COLO668 (cell line): ENCODE measurements around the gene VSNL1.

Source experiments
- DNase-seq: peaks from one replicate; lab custom pipeline; 2025; ENCODE audit not compliant: unreplicated experiment; lab: John Stamatoyannopoulos, UW

Gene VSNL1

DNA sequence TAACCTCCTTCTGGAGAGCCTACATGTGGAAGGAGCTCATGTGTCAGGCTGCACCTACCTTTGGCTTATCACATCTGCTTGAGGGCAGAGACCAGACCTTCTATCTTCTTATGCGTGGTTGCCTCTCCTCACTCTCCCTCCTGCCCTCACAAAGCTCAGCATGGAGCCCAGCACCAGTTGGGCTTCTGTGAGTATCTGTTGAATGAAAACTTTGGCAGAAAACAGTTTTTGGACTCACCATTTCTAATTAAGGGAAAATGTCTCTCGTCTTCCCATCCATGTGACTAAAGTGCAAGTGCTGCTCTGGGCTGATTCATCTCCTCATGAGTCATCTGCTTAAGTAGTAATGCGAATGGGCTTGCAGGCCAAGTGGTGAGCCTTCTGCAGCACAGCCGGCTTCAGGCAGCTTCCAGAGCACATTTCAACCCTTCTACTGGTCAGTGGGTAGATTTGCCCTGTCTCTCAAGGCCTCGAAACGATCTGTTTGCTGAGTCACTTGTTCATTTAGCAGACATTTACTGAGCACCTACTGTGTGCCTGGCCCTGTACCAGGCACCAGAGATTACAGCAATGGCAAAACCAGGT is 102.6 kb downstream of the VSNL1 start:
- DNase-seq: no peak

DNA sequence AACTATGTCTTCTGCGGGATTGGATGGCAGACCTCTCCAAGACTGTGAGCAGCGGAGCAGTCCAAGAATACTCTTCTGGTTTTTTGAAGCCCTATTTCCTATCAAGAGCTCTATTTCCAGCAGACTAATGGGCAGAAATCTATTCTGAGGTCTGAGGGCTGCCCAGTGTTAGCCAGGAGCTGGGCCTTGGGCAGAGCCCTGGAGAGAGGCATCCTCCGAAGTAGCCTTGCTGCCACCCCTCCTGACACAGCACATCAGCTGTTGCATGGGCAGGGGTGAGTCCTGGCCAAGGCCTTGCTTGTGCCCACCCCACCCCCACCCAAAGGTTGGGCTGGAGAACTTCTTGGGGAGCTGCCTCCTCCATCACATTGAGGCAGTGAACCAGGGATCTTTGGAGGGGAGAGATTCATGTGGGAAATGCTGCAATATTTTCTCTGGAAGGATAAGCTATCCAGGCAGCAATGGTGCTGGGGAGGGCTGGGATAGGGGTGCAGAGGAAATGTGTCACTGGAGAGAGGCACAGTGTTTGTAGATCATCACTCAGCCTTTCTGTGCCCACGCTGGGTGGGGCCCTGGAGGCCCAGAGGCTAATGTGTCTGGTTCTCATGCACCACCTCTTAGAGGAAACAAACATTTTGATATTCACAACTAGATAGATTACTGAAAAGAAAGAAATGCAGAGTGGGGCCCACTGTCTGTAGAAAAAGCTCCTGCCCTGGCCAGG is 104.7 kb downstream of the VSNL1 start:
- no peak for DNase-seq

DNA sequence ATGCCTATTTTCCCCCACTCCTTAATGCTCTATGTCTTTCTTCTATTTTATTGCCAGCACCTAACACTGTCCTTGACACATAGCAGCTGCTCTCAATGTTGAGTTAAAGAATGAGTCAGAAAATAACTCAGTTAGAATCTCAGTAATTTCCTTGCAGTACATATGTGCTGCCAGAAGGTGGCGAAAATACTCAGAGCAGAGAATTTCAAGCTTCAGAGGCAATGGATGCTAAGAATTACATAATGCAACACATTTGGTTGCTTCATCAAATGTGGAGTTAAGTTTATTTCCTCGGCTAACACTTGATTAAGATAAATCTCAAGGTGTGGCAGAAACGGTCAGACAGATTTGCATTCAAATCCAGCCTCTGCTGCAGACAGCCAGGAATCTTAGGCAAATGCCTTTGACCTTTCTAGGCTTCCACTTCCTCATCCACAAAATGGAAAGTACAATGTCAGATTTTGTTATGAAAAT is 105.6 kb downstream of the VSNL1 start:
- DNase-seq: peak; percentile 24

DNA sequence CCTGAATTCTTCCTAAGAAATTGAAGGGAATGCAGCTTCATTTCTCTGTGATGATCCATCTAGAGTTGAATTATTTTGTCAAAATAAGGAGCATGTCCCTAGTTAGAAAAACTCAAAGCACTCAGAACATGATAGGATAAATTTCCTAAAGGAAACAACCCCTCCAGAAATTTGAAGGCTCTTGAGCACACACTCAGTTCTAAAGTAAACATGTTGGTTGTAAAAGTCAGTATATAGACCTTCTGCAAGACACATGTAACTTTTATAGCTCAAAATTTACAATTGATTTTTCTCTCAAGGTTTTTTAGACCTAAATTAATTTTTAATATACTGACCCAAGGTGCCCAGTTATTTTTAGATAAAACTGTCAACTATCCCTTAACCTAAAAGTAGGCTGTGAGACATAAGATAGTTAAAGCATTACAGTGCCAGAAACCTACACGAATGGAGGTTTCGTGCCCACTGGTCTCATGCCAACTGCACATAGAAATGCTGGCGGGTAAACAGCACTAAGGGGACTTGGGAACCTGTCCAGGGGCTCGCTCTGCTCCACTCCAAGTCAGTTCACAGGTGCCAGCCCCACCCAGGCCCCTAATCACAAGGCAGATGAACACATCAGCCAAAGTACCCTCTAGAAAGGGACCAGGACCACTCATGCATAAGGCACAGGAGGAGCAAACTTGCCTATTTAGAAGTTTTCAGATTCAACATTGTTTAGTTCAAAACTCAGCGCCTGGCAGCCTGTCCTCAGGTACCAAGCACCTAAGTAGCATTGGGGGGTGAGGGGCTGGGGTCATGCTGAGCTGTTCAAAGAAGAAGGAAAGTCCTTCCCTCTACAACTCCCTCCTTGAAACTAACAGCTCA is 106.6 kb downstream of the VSNL1 start:
- no peak for DNase-seq

DNA sequence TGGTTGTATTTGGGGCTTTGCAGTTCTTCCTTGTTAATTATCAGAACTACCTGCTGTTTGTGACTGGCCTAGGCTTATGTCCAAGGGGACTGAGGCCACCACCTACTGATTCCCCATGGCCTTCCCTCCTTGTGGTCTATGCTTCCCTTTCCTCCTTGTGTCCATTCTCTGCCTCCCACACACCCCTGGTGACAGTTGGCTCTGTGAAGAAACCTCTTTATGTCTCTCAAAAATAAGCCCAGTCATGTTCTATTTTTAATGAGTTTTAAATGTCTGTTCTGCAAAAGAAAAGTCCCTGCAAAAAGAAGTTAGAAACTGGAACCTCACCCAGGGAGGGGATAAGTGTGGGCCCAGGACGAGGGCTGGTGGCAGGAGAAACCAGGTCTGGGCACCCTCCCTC is 108.1 kb downstream of the VSNL1 start:
- no peak for DNase-seq

DNA sequence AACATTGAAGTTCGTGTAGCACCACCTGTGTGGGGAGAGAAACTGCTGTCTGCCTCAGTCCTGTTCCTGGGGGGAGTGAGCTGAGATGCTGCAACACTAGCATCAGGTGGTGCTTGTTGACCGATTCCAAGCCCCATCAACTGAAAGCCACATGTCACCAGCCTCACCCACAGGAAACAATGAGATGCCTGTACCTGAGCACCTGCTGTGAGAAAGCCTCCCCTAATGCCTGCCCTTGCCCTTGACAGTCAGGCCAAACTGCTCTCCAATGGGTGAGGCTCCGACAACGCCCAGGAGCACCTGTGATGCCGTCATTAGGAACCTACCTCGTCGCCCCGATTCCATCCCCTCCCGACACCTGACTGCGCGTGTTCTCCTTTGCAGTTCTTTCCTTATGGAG is 108.5 kb downstream of the VSNL1 start:
- no peak for DNase-seq

DNA sequence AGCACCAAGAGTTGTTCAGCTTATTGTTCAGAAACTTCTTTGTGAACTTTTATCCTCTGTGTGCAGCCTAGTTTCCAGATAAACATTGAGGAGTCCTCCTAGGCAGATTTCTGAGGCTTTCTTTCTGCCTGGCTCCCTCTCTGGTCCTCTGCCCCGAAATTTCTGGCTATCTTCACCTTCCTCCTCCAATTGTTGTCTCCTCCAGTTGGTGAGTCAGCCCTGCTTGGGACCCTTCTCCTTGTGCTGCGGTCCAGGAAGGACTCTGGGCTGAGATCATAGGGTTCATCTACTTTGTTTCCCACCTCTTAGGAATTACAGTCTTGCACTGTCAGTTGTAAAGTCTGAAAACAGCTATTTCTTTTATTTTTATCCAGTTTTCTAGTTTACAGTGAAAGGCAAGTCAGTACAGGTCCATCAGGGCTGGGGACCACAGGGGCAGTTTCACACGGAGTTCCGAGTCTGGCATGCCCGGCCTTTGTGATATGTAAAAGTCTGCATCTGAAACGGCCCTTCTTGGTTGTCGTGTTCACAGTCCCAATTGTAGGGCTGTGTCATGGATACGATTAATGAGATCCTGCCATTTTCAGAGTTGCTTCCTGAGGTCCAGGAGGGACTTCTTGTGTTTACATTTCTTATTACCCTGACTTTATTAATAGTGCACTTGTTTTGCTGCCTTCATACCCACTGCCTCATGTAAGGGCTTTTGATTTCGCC is 112.3 kb downstream of the VSNL1 start:
- no peak for DNase-seq

DNA sequence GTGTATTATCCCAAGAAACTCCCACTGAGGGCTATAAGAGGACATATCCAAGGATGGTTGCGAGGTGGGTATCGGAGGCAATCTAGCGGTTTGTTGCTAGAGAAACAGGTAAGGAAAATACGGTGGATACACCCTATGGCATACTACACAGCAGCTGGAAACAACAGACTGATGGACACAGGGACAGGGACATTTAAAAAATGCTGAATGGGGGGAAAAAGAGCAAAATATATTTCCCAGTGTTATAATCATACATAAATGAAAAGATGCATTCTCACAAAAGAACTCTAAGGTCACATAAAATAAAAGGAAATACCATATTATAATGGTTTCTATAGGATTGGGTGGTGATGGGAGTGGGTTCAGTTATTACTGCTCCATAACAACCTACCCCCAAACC is 117.3 kb downstream of the VSNL1 start:
- DNase-seq: no peak

DNA sequence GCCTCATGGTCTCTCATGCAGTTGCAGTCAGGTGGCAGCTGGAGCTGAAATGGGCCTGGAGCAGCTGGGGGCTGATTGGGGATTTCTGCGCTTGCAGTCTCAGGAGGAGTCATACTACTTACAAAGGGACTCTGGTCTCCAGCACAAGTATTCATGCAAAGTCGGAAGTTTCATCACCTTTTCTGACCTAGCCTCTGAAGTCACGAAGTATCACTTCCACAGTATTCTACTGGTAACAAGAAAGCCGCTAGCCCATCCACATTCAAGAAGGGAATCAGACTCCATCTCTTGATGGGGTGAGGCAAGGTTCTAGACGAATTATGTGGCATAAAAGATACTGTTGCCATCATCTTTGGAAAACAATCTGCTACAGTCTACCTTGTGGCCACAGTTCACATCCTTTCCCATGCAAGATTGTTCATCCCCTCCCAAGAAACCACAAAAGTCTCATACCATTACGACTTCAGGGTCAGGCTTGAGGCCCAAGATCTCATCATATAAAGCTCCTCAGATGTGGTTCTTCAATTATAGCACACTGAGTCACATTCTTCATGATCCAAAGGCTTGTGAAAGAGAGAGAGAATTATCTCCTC is 117.9 kb downstream of the VSNL1 start:
- DNase-seq: no peak

DNA sequence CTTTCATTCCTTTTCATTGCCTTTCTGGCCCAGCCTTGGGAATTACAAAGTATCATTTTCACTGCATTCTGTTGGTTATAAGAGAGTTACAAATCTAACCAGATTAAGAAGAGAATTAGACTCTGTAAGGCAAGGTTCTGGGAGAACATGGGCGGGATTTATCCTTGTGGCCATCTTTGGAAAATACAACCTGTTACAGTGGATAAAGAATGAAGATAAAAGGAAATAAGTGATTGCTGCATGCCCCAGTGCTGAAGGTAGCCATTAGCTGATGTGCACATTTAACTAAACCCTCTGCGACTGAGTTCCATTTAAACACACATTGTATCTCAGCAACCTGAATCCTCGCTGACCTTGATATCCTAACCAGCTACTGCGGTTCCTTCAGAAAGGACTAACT is 119.7 kb downstream of the VSNL1 start:
- DNase-seq: no peak

DNA sequence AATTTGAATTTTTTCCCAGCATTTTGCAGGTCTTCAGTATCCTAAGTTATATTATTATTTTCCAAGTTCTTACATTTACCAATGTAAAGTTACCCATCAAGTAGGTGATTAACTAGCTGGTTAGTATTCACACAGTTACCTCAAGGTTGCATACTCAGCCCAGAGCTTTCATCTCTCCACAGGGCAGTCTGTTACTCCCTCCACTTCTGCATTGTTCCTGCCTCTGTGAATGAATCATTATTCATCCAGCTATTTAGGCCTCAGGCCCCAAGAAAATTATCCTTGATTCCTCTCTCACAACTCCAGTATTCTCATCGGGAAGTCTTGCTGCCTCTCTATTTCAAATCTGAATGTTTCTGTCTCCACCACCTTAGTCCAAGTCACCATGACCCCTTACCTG is 121.0 kb downstream of the VSNL1 start:
- no peak for DNase-seq

DNA sequence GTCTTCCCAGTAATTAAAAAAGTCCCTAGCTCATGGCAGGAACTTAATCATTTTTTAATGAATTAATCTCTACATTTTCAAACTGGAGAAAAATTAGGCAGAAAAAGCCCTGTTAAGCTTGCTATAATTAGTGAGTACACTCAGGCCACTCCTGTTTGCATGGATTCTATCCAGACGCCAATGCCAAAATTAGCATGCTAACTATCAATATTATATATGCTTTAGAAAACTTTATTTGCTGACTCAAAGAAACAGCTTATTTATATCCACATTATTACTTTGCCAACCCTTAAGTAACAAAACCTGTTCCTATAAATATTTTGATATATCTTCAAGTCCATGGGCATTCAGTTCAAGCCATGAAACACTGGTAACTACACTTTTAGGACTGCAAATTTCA is 122.2 kb downstream of the VSNL1 start:
- DNase-seq: no peak

DNA sequence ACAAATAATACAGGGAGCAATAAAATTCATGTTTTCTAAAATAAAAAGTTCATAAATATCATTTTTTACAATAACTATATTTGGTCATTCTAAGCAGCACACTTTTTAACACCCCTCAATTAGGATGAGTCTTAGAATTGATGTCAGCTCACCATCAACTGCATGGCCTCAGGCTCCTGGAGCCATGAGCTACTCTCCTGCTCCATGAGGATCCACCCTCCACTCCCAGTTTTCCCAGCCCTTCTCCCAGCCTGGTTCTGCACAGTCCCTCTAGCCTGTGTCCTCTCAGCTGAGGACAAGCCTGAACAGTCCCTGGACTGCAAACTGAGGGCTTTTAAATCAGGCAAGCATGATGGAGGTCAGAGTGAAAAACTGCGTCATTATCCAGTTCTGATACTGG is 124.0 kb downstream of the VSNL1 start:
- DNase-seq: no peak

DNA sequence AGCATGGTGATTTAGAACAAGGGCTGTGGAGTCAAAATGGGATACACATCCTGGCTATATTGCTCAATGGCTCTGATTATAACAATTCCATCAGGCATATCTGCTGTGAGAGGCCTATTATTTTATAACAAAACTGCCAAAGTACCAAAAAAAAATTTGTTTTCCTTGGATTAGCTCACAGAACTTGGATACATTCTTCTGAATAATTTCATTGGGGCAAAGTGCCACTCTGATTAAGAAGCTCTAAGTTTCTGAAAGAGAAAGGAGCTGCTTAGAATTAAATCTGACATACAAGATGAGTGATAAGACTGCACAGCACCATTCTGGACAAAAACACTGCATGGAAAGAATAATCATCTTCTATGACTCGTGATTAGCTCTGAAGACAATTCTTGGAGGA is 127.4 kb downstream of the VSNL1 start:
- DNase-seq: no peak

DNA sequence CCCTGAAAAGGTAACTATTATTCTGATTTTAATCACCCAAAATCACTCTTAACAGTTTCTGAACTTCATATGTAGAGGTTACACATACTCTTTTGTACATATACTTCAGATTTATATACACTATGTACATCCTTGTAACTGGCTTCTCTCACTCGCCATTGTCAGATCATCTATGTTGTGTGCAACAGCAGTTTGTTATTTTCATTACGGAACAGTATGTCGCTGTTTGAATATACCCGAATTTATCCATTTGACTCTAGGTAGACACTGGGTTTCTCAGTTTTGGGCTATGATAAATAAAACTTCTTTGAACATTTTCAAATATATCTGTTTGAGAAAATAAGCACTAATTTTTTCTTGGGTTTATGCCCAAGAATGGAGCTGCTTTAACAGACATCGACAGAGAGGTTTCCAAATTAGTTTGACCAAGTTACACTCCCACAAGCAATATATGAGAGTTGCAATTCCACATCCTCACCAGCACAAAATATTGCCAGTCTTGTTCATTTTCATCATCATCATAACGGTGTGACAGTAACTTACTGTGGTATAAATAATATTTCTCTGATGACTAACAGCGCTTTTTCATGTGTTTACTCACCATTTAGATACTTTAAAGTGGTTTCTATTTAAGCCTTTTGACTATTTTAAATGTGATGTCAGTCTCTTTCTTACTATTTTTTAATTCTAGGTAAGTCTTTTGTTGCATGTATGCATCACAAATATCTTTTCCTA is 132.3 kb downstream of the VSNL1 start:
- no peak for DNase-seq

DNA sequence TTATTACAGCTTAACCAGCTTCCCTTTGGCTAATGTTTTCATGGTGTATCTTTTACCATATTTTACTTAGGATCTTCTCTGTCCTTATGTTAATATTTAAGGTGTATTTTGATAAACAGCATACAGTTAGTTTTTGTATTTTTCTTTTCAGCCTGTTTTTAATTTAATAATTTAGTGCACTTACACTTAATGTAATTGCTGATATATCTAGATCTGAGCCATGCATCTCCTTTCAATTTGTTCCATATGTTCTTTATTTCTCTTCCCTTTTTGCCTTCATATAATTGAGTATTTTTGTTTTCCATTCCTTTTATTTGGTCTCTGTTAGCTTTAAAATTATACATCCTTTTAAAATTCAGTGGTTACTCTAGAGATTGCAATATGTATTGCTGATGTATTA is 134.3 kb downstream of the VSNL1 start:
- DNase-seq: no peak

DNA sequence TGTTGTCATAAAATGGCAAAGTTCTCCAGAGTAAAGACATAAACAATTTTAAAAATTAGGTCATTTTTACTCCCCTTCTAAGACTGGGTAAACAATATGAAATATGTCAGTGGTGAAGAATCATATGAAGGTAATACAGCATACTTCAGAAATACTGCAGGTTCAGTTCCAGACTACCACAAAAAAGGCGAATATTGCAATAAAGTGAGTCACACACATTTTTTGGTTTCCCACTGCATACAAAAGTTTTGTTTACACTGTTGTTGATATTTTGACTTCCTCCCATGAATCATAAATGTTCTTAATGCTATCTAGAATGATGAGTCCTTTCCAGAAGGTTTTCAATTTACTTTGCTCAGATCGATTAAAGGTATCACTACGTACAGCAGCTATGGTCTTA is 139.6 kb downstream of the VSNL1 start:
- DNase-seq: no peak

DNA sequence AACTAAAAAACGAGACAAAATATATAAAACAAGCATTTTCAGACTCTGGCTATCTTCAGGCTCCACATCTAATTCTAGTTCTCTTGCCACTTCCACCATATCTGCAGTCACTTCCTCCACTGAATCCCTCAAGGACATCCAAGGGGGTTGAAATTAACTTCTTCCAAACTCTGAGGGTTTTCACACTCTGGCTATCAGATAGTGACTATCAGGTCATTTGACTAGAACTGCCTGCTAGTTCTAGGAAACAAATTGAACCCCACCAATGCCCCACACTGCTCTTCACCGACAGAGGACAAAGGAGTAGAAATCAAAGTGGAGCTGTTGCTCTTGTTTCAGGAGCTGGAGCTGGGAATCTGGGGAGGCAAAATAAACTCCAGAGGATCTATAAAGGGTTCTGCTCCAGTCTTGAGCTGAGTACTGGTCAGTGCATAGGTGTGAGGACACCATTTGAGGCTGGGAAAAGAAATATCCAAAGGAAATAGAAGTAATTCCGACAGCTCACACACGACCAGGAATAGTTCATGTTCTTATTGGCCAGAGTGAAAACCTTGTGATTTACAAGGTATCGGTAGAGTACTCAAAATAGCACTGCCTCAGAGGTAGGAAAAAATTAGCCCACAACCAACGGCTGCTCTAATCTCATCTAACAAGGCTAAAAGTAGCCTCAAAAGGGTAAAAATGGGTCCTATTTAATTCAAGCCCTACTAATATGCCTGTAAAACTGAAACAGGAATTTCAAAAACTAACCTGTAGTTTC is 141.8 kb downstream of the VSNL1 start:
- DNase-seq: no peak

DNA sequence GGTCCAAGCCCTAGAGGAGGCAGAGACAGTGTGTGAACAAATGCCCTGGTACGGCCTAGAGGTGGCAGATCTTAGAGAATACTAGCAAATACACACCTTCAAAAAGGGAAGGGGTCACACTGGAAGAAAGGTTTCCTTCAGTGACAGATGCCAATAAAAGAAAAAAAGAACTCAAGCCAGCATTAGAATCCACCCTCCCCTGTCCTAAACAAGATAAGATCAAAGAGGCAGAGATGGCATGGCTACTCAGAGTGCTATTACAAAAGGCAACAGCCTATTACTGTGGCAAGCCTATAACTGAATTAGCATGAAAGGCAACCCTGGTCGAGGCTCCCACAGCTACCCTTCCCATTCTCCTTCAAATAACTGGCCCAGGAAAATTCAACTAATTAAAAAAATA is 143.5 kb downstream of the VSNL1 start:
- DNase-seq: no peak

DNA sequence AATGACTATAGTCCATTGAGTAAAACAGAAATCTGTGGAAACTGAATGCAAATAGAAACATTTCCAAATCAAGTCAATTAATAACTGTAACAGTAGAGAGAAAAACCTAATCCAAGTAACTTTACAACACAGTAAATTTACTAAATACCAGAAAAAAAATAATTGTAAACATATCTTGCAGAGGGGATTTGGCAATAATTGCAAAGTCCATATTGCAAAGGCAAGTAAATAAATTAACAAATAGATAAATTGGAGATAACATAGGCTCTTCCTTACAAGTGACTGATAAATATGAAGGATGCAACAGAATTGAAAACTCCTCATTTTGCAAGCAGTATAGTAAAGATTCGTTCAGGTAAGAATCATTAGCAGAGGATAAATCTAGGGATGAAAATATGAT is 148.1 kb downstream of the VSNL1 start:
- no peak for DNase-seq
